H1 (cell line): Measurements from ENCODE around the gene HS1BP3. TPM values are rescaled to one million over a fixed set of nuclear protein-coding genes. Genes with fewer than 3 reads are reported as not detected.

ENCODE experiments used
- CTCF ChIA-PET: fragments of 300-600 bp; sonication (Branson Sonifier 250); formaldehyde crosslinking; loops from one replicate; lab custom pipeline; 2021; ENCODE audit not compliant: partially characterized antibody; lab: Charles Lee
- POLR2A ChIA-PET: fragments of 300-600 bp; sonication (Branson Sonifier 250); formaldehyde crosslinking; loops from one replicate; lab custom pipeline; 2021; ENCODE audit warnings: inconsistent platforms; ENCODE audit not compliant: partially characterized antibody; lab: Charles Lee
- DNase-seq, 2 experiments: peaks; one replicate each; pipeline versions ENCODE4 v3.0.0 to v3.0.0-alpha.2; 2010 to 2022; ENCODE audit warnings: low spot score in 2 of 2, low read depth in 1 of 2, mixed read lengths in 1 of 2
- FAIRE-seq: peaks from 2 replicates; lab custom pipeline; 2011; peaks lifted over from hg19 to GRCh38; lab: Jason Lieb, UNC
- H2AFZ ChIP-seq: 2 replicates; pipeline ENCODE4 v1.8.1; 2012; ENCODE audit warnings: low read length, inconsistent platforms
- H2AK5ac ChIP-seq: 2 replicates; pipeline ENCODE4 v1.6.1; 2013; ENCODE audit warnings: low read depth, low read length
- H2BK120ac ChIP-seq: replicated peaks from 2 replicates; pipeline ENCODE3; 2013; ENCODE audit warnings: low read depth, low read length, inconsistent platforms
- H2BK12ac ChIP-seq: 2 replicates; pipeline ENCODE4 v1.6.1; 2013; ENCODE audit warnings: low read depth, low read length
- H2BK15ac ChIP-seq: 2 replicates; pipeline ENCODE4 v1.6.1; 2013; ENCODE audit warnings: low read length
- H2BK20ac ChIP-seq: 2 replicates; pipeline ENCODE4 v1.6.1; 2013; ENCODE audit warnings: low read length
- H2BK5ac ChIP-seq: 2 replicates; pipeline ENCODE4 v1.6.1; 2013; ENCODE audit warnings: low read depth, low read length
- H3K14ac ChIP-seq: 2 replicates; pipeline ENCODE4 v1.6.1; 2013; ENCODE audit warnings: inconsistent platforms; ENCODE audit not compliant: insufficient read length
- H3K18ac ChIP-seq: 2 replicates; pipeline ENCODE4 v1.6.1; 2013; ENCODE audit warnings: low read length; ENCODE audit errors: extremely low read depth
- H3K23ac ChIP-seq: 2 replicates; pipeline ENCODE4 v1.6.1; 2013; ENCODE audit warnings: inconsistent platforms; ENCODE audit not compliant: insufficient read length
- H3K23me2 ChIP-seq: 2 replicates; pipeline ENCODE4 v1.6.1; 2013; ENCODE audit warnings: low read depth, low read length
- H3K27ac ChIP-seq: 2 replicates; pipeline ENCODE4 v1.6.1; 2011; ENCODE audit warnings: low read depth, low read length, inconsistent platforms
- H3K27me3 ChIP-seq, 4 experiments: replicated peaks in 1 of 4; 1 replicate in 1 of 4; 2 replicates in 3 of 4; pipeline versions ENCODE4 v1.6.1 to v1.8.1; 2011 to 2013; ENCODE audit warnings: low read length in 3 of 4, mild to moderate bottlenecking in 3 of 4, inconsistent platforms in 2 of 4, mixed read lengths in 2 of 4, moderate library complexity in 1 of 4; ENCODE audit not compliant: control insufficient read depth in 3 of 4, insufficient read depth in 3 of 4; ENCODE audit errors: extremely low read depth in 1 of 4
- H3K36me3 ChIP-seq, 4 experiments: 2 replicates each; pipeline versions ENCODE4 v1.6.1 to v1.8.1; 2011 to 2013; ENCODE audit warnings: mild to moderate bottlenecking in 4 of 4, low read length in 3 of 4, moderate library complexity in 2 of 4, control low read depth in 1 of 4, inconsistent platforms in 1 of 4; ENCODE audit not compliant: insufficient read depth in 4 of 4, control insufficient read depth in 2 of 4
- H3K4ac ChIP-seq: replicated peaks from 2 replicates; pipeline ENCODE3; 2013; ENCODE audit warnings: low read length, low read depth, mixed read lengths, inconsistent platforms; ENCODE audit not compliant: insufficient read length
- H3K4me1 ChIP-seq, 4 experiments: replicated peaks in 1 of 4; 1 replicate in 1 of 4; 2 replicates in 3 of 4; pipeline versions ENCODE4 v1.6.1 to v1.8.1; 2011 to 2013; ENCODE audit warnings: low read length in 3 of 4, inconsistent platforms in 2 of 4, mixed read lengths in 1 of 4; ENCODE audit not compliant: insufficient read depth in 4 of 4, control insufficient read depth in 3 of 4
- H3K4me2 ChIP-seq, 2 experiments: 2 replicates each; pipeline versions ENCODE4 v1.6.1 to v1.8.1; 2011 to 2013; ENCODE audit warnings: low read depth in 2 of 2, low read length in 2 of 2, control low read depth in 1 of 2, inconsistent platforms in 1 of 2, mild to moderate bottlenecking in 1 of 2; ENCODE audit not compliant: insufficient read depth in 1 of 2
- H3K4me3 ChIP-seq, 4 experiments: fragments of 200-600, 300-600 bp in 1 of 4; sonication (generic), shearing (Covaris generic), sonication (Bioruptor Twin) in 1 of 4; 2 replicates each; pipeline versions ENCODE4 v1.5.1 to v1.8.1; 2011 to 2016; ENCODE audit warnings: low read length in 4 of 4, low read depth in 3 of 4, control low read depth in 2 of 4, inconsistent platforms in 2 of 4, mild to moderate bottlenecking in 2 of 4, mixed read lengths in 1 of 4, moderate library complexity in 1 of 4; ENCODE audit not compliant: insufficient read depth in 2 of 4; ENCODE audit errors: extremely low read depth in 1 of 4
- H3K56ac ChIP-seq: replicated peaks from 2 replicates; pipeline ENCODE3; 2013; ENCODE audit warnings: low read depth, mild to moderate bottlenecking, mixed read lengths, low read length, inconsistent platforms; ENCODE audit not compliant: insufficient read length
- H3K79me1 ChIP-seq: 2 replicates; pipeline ENCODE4 v1.6.1; 2013; ENCODE audit warnings: low read depth, low read length, control low read depth
- H3K79me2 ChIP-seq, 2 experiments: 2 replicates each; pipeline versions ENCODE4 v1.6.1 to v1.8.1; 2012 to 2013; ENCODE audit warnings: low read length in 2 of 2, mild to moderate bottlenecking in 2 of 2, inconsistent platforms in 1 of 2; ENCODE audit not compliant: insufficient read depth in 2 of 2, control insufficient read depth in 1 of 2
- H3K9ac ChIP-seq, 4 experiments: replicated peaks in 1 of 4; 1 replicate in 1 of 4; 2 replicates in 3 of 4; pipeline versions ENCODE4 v1.6.1 to v1.8.1; 2011 to 2013; ENCODE audit warnings: low read depth in 3 of 4, low read length in 3 of 4, control low read depth in 2 of 4, mild to moderate bottlenecking in 2 of 4, moderate library complexity in 2 of 4, inconsistent platforms in 1 of 4; ENCODE audit errors: extremely low read depth in 1 of 4
- H3K9me3 ChIP-seq, 2 experiments: 2 replicates each; pipeline versions ENCODE4 v1.6.1 to v1.8.1; 2012 to 2013; ENCODE audit warnings: mild to moderate bottlenecking in 2 of 2, moderate library complexity in 2 of 2, control low read depth in 1 of 2, inconsistent platforms in 1 of 2, low read depth in 1 of 2, low read length in 1 of 2, mixed read lengths in 1 of 2; ENCODE audit not compliant: insufficient read depth in 2 of 2
- H4K20me1 ChIP-seq, 2 experiments: replicated peaks in 1 of 2; 2 replicates each; pipeline versions ENCODE3 to v1.8.1; 2011 to 2013; ENCODE audit warnings: inconsistent platforms in 2 of 2, low read length in 2 of 2, mild to moderate bottlenecking in 1 of 2; ENCODE audit not compliant: insufficient read depth in 2 of 2, control insufficient read depth in 1 of 2
- H4K5ac ChIP-seq: 2 replicates; pipeline ENCODE4 v1.6.1; 2013; ENCODE audit warnings: low read length, low read depth, mixed read lengths, inconsistent platforms; ENCODE audit not compliant: insufficient read length
- H4K8ac ChIP-seq: 2 replicates; pipeline ENCODE4 v1.8.0; 2013; ENCODE audit warnings: mild to moderate bottlenecking, moderate library complexity, low read length, inconsistent platforms; ENCODE audit not compliant: insufficient read depth; ENCODE audit errors: extremely low read depth
- H4K91ac ChIP-seq: replicated peaks from 2 replicates; pipeline ENCODE3; 2013; ENCODE audit warnings: low read length, mixed read lengths, inconsistent platforms; ENCODE audit not compliant: insufficient read length
- CTCF ChIP-seq, 3 experiments: IDR thresholded peaks; 1 replicate in 2 of 3; 2 replicates in 1 of 3; pipeline versions ENCODE4 v1.5.1 to v1.6.1; 2011; ENCODE audit warnings: low read length in 3 of 3, mild to moderate bottlenecking in 3 of 3, inconsistent platforms in 2 of 3, low read depth in 1 of 3, moderate library complexity in 1 of 3; ENCODE audit not compliant: insufficient read depth in 1 of 3; ENCODE audit errors: control extremely low read depth in 1 of 3
- NRF1 ChIP-seq: IDR thresholded peaks from 2 replicates; pipeline ENCODE4 v1.6.1; 2011; ENCODE audit warnings: mild to moderate bottlenecking, low read depth, low read length, improper control_type of control experiment
- RNF2 ChIP-seq: fragments of 200-900, 300-1000 bp; sonication (generic); IDR thresholded peaks from 2 replicates; pipeline ENCODE4 v1.7.1; 2016; ENCODE audit warnings: borderline replicate concordance, low read depth, mild to moderate bottlenecking, antibody characterized with exemption, low read length; ENCODE audit not compliant: poor library complexity, severe bottlenecking; ENCODE audit errors: missing control alignments
- TBP ChIP-seq: IDR thresholded peaks from 2 replicates; pipeline ENCODE4 v1.6.1; 2011; ENCODE audit warnings: low read depth, low read length, improper control_type of control experiment
- TEAD4 ChIP-seq: IDR thresholded peaks from 2 replicates; pipeline ENCODE4 v1.6.1; 2012; ENCODE audit warnings: low read depth, low read length, inconsistent platforms, mixed read lengths
- whole genome bisulfite sequencing, 2 experiments: shearing (Covaris generic) in 1 of 2; methylation state at CpG; one replicate each; pipeline versions ENCODE4 v1.1.6 to v1.1.7; 2013 to 2015; ENCODE audit warnings: low lambda C conversion rate in 2 of 2, mixed read lengths in 2 of 2, inconsistent platforms in 1 of 2, low coverage in 1 of 2, missing lambda C conversion rate in 1 of 2; ENCODE audit not compliant: insufficient replicate concordance in 2 of 2, insufficient coverage in 1 of 2, insufficient read length in 1 of 2; ENCODE audit errors: extremely low coverage in 1 of 2, missing lambda C conversion rate in 1 of 2; 5-methylcytosine and 5-hydroxymethylcytosine counted together
- polyA plus RNA-seq, 7 experiments: library from polyadenylated mRNA; depleted of rRNA in 3 of 7; stranded (reverse) in 5 of 7; unstranded in 2 of 7; fragments of >200 nt in 5 of 7; fragments of 200-250 nt in 2 of 7; gene quantifications; 1 replicate in 5 of 7; 2 replicates in 1 of 7; 4 replicates in 1 of 7; pipeline versions ENCODE4 v1.2.1 to v1.2.3, GENCODE V29; 2011 to 2013; ENCODE audit warnings: missing spikeins in 2 of 7, mixed read lengths in 2 of 7
- total RNA-seq: library from RNA; stranded (reverse); fragmentation: NEBNext Ultra II Directional; extraction: Animal tissue kit (Norgen Biotek cat#: 25700); gene quantifications from 2 replicates; pipeline ENCODE4 v1.2.1, GENCODE V29; 2021

Gene HS1BP3
- total and polyA plus RNA-seq, 2 of the 8 experiments (the other 6 are each of a cell fraction or from before 2014, with no cell fraction given): 11.1 to 11.3 TPM

GRCh38 chr2:20653695-20654534 lies 3.0 kb upstream of the HS1BP3 start:
- no peak overlapping the region for H3K14ac ChIP-seq
- no peak overlapping the region for H3K27ac ChIP-seq
- H3K4me1 ChIP-seq: peaks cover 5 to 16% (median 7%) of the 10 kb centered on the region in 4 experiments; a peak in 6 of 7 replicates
- POLR2A ChIA-PET: interaction anchor here (1.2 kb wide), 1 partner anchor 169 kb away, joined by 3 read pairs; the partner anchor contains the start of gene LDAH
- H2BK15ac ChIP-seq: no peak overlapping the region
- H3K23me2 ChIP-seq: peaks cover 7% of the 10 kb centered on the region; the same call in 1 of the 2 replicates
- no peaks in the 10 kb centered on the region for H3K9me3 ChIP-seq
- no peaks in the 10 kb centered on the region for H4K20me1 ChIP-seq
- TF ChIP-seq TBP (no peak), NRF1 (no peak), RNF2 (no peak), TEAD4 (no peak), CTCF (IDR thresholded peaks at IDR 0.05; ENCODE audit: control extremely low read depth in 1 of 3, insufficient read depth in 1 of 3, low read depth in 1 of 3, low read length in 3 of 3) (peak in 1 of 3 experiments; percentile 6; a peak in 1 of 4 replicates)
- H3K4me3 ChIP-seq: no peak overlapping the region
- H3K9ac ChIP-seq: no peak overlapping the region
- H4K91ac ChIP-seq: no peak overlapping the region
- H3K23ac ChIP-seq: no peak overlapping the region
- H2BK20ac ChIP-seq: no peak overlapping the region
- FAIRE-seq (no peak), DNase-seq (no peak)
- no peaks in the 10 kb centered on the region for H3K79me1 ChIP-seq
- WGBS, 2 experiments: 84% methylated on average over 7 of the region's 7 CpGs; no CpG with 5 or more reads in 1 of the 2 experiments
- no peak overlapping the region for H2BK5ac ChIP-seq
- H3K36me3 ChIP-seq: no peaks in the 10 kb centered on the region
- no peak overlapping the region for H4K8ac ChIP-seq
- H2BK120ac ChIP-seq: no peak overlapping the region
- no peak overlapping the region for H2AK5ac ChIP-seq
- H3K27me3 ChIP-seq: peaks cover 0 to 4% (median under 1%) of the 10 kb centered on the region in 4 experiments; a peak in 4 of 7 replicates
- no peak overlapping the region for H4K5ac ChIP-seq
- no peak overlapping the region for H3K56ac ChIP-seq
- no peak overlapping the region for H2AFZ ChIP-seq
- CTCF ChIA-PET: interaction anchor here (0.7 to 5.1 kb wide), 12 partner anchors 7 to 1285 kb away, joined by 3 to 63 read pairs (median 4); no protein-coding TSS in a partner anchor
- no peak overlapping the region for H3K4me2 ChIP-seq
- no peak overlapping the region for H3K18ac ChIP-seq
- no peak overlapping the region for H2BK12ac ChIP-seq
- no peak overlapping the region for H3K4ac ChIP-seq
- H3K79me2 ChIP-seq: no peaks in the 10 kb centered on the region
